ENCODE results near the gene GAD1. TPM values are rescaled to one million over a fixed set of nuclear protein-coding genes. Genes with fewer than 3 reads are reported as not detected.

The GAD1 gene
- total RNA-seq = under 1 TPM in 1 of 2 donors, not detected in 1; 0.67 TPM

GRCh38 chr2:170816504-170817092, at the start of gene GAD1:
GAD1 (plus strand) TSS chr2:170816887; CDS start chr2:170818592, 1,705 bp downstream.

GRCh38 chr2:170770008-170770605, 46.6 kb upstream of the GAD1 start, which contains the start of gene ERICH2:
ERICH2 (plus strand) TSS chr2:170770378; CDS start chr2:170770682, 304 bp downstream.

Small RNA genes within 50 kb of the gene (small RNA-seq; reads per million reads assigned to genes)
- gene RF00019 = 0 reads per million in 2 donors

Other genes with a start within 250 kb of the GAD1 start
- not detected for gene SP5, start 101.5 kb upstream of the GAD1 start, total RNA-seq
- under 1 TPM in 1 of 2 donors, not detected in 1; 0.67 TPM for gene ERICH2, start 46.5 kb upstream of the GAD1 start, total RNA-seq
- gene GORASP2, start 112.4 kb downstream of the GAD1 start, total RNA-seq = 10 to 100 TPM; 26.8 to 40.3 TPM